NCI-H1092 (cell line): ENCODE measurements around the gene LETM1.

ENCODE experiments used
- DNase-seq: peaks from one replicate; lab custom pipeline; 2025; lab: John Stamatoyannopoulos, UW

Gene LETM1

GRCh38 chr4:1806596-1807331 is 49.2 kb downstream of the LETM1 start:
- DNase-seq: no peak

GRCh38 chr4:1806223-1806564 is 49.8 kb downstream of the LETM1 start:
- DNase-seq: no peak

- DNase-seq: no peak
Measured at GRCh38 chr4:1805493-1806222, 50.3 kb downstream of the LETM1 start.

GRCh38 chr4:1804638-1805492 is 51.1 kb downstream of the LETM1 start:
- no peak for DNase-seq

GRCh38 chr4:1803523-1804423 is 52.2 kb downstream of the LETM1 start:
- no peak for DNase-seq

GRCh38 chr4:1802720-1803522 is 53.0 kb downstream of the LETM1 start:
- DNase-seq: no peak

GRCh38 chr4:1802151-1802715 is 53.7 kb downstream of the LETM1 start:
- no peak for DNase-seq

- DNase-seq: no peak
Measured at GRCh38 chr4:1801286-1801958, 54.5 kb downstream of the LETM1 start.

GRCh38 chr4:1800805-1801204 is 55.2 kb downstream of the LETM1 start:
- DNase-seq: no peak

GRCh38 chr4:1799387-1800375 is 56.3 kb downstream of the LETM1 start:
- DNase-seq: no peak

GRCh38 chr4:1798580-1799386 is 57.2 kb downstream of the LETM1 start:
- DNase-seq: no peak

GRCh38 chr4:1797861-1798579 is 57.9 kb downstream of the LETM1 start:
- DNase-seq: no peak

- no peak for DNase-seq
Measured at GRCh38 chr4:1797298-1797860, 58.6 kb downstream of the LETM1 start.

- DNase-seq: no peak
Measured at GRCh38 chr4:1796486-1797204, 59.3 kb downstream of the LETM1 start.

- DNase-seq: no peak
Measured at GRCh38 chr4:1795299-1796195, 60.4 kb downstream of the LETM1 start.
